ENCODE results near the gene LRRC25.
"Not testable (repeated sequence)": the region's sequence is repeated elsewhere in the genome, so short reads cannot be mapped to it uniquely, and the experiment has no call there.

The LRRC25 gene

DNA sequence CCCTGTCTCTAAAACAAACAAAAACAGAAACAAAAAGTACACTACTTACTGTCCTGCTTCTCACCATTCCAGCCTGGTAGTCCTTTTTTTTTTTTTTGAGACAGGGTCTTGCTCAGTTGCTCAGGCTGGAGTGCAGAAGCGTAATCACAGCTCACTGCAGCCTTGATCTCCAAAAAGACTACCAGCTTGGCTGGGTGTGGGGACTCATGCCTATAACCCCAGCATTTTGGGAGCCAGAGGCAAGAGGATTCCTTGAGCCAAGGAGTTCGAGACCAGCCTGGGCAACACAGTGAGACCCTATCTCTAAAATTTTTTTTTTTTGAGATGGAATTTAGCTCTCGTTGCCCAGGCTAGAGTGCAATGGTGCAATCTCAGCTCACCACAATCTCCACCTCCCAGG, 16.6 kb downstream of the LRRC25 start:
- no peak for DNase-seq (ENCODE audit: low read depth in 2 of 2)

DNA sequence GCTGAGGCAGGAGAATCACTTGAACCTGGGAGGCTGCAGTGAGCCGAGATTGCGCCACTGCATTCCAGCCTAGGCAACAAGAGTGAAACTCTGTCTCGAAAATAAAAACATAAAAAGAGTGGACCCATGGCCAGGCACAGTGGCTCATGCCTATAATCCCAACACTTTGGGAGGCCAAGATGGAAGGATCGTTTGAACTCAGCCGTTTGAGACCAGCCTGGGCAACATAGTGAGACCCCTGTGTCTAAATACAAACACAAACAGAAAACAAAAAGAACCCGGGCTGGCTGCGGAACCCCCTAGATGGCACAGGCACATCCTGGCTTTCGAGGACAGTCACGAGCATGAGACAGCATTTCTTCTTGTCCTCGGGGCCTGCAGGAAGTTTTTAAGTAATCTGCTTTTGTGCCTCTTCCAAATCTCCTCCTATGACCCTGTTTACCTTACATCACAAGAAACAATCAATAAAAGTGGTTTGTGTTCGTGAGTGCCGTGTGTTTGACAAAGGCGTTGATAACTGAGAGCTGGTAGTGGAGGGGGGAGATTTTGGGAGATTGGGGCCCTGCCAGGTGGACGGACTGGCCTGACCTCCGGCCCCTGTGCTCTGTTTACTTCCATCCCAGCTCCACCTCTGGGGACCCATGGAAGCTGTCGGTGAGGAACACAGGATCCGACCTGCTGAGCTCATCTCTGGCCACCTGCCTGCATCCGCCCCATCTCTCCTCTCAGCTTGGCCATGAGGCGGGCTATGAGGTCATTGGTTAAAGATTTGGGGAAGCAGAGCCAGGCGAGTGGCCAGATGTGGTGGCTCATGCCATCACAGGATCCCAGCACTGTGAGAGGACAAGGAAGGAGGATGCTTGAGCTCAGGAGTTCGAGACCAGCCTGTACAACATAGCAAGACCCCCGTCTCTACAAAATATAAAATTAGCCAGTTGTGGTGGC, 17.3 kb downstream of the LRRC25 start:
- DNase-seq (ENCODE audit: low read depth in 2 of 2), result no peak

DNA sequence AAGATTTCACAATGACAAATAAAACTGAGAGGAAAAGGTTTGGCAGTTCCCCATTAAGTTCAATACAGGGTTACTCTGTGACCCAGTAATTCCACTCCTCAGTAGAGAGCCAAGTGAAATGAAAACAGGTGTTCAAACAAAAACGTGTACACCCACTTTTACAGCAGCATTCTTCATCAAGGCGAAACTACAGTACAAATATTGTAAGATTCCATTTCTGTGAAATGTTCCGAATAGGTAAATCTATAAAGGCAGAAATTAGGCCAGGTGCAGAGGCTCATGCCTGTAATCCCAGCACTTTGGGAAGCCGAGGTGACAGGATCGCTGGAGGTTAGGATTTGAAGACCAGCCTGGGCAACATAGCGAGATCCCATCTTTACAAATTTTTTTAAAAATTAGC, 20.4 kb downstream of the LRRC25 start:
- no peak for DNase-seq (ENCODE audit: low read depth in 2 of 2)

DNA sequence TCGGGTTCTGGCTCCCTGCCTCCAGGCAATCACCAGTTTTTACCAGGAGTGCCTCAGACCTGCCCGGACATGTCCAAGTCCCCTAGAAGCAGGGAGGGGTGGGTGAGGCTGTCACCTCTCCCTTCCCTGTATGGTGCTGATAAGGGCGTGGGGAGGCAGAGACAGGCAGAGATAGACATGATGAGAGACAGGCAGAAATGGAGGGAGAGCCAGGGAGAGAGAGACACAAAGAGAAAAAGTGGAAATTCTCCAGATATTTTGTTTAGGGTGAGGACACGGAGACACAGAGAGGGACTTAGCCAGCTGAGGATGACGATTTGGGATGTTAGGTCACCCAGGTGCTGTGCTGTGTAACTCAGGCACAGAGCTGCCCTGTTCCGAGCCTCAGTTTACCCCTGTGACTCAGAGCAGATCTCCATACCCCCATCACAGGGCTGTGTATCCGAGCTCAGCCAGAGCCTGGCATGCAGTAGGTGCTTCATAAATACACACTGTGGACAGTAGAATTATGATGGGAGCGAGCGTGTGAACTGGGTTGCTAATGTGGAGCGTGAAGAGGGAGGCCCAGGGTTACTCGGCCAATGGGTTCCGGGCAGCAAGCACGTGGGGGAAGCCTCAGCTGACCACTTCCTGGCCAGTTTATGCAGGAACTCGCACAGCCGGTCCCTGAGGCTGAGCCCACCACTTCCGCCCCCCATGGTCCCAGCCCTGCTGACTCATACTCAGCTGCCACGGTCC, 23.4 kb downstream of the LRRC25 start:
- DNase-seq (ENCODE audit: low read depth in 2 of 2), result peak; percentile 46 to 70

DNA sequence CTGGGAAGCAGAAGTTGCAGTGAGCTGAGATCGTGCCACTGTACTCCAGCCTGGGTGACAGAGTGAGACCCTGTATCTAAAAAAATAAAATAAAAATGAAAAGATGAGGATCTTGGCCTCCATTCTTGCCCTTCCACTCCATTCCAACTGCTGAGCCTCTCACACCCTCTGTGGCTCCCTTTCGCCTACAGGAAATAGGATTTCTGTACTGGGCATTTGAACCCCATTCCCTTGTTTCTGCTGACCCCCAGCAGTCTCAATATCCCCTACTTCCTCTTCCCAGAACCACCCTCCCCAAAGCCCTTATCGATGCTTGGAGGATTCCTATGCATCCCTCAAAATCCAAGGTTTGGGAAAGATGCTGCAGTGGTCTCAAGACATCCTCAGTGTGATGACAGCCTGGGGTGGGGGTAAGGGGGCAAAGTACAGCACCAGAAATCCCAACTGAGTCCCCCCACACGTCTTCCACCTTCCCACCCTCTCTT, 24.0 kb downstream of the LRRC25 start:
- DNase-seq (ENCODE audit: low read depth in 2 of 2), result no peak

DNA sequence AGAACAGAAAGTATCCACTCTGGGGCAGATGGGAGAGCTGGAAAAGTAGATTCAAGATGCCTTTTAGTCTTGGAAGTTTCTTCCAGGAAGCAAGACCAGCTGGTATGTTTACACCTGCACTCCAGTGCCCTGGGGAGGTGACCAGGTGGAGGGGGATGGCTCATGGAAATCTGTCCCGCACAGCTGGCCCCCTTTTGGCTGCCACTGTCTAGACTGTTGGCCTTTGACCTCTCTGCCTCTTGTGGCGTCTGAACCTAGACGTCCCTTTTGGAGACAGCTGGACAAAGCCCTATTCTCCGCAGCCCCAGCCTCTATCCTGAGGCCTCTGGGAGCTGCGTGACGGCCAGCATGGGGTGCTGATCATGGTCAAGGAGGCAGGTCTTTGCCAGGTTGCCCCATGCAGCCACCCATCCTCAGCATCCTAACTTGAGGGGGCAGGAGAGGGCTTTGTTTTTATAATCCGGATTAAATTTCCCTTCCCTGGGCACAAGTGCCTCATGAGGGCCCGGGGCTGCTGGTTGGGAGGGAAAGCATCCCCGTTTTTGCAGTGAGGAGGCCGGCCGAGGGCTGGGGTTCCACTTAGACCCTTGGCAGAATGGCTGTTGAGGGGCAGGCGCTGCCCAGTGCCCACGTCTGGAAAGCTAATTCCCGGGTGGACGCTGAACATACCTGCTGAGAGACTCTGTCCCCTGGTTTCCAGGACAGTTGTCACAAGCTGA, 28.8 kb downstream of the LRRC25 start:
- DNase-seq (ENCODE audit: low read depth in 2 of 2), result no peak

DNA sequence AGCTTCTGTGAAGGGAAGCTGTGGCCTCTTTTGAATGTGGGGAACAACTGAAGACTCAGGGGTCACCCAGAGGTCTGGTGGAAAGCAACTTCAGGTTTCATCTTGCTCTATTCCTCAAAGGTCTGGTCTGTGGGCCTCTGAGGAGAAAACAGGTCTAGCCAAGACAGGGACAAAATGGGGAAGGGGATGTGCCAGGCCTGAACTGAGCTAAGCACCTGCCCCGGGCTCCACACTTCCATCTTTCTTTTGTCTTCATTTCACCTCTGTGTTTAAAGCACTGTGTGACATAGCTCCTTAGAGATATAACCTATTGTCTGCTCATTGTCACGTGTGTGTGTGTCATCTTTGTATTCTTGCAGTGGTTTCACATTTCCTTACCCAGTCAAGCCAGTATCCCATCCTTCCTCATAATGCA, 31.4 kb downstream of the LRRC25 start:
- no peak for DNase-seq (ENCODE audit: low read depth in 2 of 2)

DNA sequence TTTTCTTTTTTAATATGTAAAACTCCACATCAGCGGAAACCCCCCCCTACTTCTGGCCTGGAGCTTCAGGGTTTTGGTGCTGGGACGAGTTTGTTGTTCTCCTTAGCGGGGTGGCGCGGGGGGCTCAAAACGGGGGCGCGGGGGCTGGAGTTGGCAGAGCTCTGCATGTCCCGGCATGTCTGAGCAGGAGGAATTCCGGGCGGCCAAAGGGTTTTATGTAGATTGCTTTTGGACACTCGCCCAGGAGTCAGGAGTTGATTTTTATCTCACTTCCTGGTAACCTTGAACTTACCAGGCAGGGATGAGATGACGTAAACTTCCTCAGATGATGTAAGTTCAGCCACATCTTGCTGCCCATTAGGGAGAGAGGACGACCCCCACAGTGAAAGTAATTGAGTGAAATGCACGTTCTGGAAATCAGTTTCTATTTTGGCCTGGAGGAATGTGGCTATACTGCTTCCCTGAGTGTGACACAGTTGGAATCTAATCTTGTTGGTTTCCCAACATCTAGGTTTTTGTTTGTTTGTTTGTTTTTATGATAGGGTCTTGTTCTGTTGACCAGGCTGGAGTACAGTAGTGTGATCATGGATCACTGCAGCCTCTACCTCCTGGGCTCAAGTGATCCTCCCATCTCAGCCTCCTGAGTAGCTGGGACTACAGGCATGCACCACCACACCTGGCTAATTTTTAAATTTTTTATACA, 32.4 kb downstream of the LRRC25 start:
- no peak for DNase-seq (ENCODE audit: low read depth in 2 of 2)

DNA sequence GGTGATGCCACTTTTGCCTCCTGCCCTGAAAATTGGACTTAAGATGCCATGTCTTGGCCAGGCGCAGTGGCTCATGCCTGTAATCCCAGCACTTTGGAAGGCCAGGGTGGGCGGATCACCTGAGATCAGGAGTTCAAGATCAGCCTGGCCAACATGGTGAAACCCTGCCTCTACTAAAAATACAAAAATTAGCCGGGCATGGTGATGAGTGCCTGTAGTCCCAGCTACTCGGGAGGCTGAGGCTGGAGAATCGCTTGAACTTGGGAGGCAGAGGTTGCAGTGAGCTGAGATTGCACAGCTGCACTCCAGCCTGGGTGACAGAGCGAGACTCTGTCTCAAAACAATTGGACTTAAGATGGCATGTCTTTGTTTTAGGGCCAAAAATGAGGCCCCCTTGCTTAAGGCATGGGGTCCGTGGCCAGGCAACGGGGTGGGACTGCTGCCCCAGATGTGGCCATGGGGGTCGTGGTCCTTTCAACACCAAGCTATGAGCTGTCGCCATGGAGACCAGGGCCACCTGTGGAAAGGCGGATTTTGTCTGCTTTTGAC, 33.1 kb downstream of the LRRC25 start:
- not testable (repeated sequence) for DNase-seq (ENCODE audit: low read depth in 2 of 2)

DNA sequence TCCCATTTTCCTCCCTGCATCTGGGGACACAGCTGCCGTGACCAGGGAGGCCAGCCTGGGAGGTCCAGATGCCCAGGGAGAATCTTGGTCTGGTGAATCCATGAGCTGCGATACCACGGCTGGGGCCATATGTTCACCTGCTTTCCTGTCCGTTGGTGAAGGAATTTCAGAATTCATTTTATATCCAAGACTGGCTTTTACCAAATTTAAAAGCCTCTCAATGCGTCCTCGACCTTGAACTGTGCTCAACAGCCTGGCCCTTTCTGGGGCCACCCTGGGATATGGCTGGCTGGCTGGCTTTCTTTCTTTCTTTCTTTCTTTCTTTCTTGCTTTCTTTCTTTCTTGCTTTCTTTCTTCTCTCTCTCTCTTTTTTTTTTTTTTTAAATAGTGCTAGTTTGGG, 33.6 kb downstream of the LRRC25 start:
- no peak for DNase-seq (ENCODE audit: low read depth in 2 of 2)

DNA sequence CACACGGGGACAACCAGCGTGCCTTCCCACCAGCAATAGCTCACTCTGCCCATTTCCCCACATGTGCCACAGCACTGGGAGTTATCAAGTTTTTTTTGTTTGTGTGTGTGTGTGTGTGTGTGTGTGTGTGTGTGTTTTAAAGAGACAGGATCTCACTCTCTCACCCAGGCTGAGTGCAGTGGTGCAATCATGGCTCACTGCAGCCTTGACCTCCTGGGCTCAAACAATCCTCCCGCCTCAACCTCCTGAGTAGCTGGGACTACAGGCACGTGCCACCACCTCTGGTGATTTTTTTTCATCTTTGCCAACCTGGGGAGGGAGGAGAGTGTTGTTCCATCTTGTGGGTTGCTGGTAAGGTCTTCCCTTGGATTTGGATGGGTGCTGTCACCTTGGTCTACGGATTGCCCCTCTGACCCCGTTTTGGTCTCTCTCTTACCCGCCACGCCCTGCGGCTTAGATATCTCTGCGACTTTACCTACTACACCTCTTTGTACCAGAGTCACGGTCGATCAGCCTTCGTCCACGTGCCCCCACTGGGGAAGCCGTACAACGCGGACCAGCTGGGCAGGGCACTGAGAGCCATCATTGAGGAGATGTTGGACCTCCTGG, 34.4 kb downstream of the LRRC25 start:
- DNase-seq (ENCODE audit: low read depth in 2 of 2), result no peak

DNA sequence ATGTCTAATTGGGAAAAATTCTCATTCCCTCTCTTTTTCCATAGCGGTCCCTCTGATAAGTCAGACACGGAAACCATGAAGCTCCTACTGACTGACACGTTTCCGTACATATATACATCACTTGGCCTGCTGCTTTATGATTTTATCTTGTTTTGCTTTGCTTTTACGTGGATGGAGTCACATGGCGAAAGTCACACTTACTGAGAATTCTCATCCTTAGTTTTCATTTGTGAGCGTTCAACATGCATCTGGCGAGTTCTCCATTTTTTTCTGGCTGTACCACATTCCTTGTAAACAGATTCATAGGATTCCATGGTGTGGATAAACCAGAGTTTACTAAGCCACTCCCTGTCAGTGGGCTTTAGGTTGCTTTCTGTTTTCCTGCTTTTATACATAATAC, 35.8 kb downstream of the LRRC25 start:
- no peak for DNase-seq (ENCODE audit: low read depth in 2 of 2)

DNA sequence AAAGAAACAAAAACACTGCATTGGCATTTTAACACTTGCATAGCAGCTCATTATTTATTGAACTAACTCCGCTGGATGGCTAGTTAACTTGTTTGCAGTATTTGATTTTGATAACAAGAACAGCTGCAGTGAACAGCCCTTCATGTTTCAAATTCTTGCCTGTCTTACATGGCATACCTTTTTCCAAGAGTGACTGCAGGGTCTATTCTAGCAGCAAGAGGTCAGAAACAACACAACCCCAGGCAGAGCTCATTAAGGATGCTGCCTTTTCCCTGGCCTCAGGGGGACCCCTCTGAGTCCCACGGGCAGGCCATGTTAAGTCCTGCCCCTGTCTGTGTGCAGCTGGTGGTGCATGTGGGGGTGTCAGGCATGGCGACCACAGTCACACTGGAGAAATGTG, 40.4 kb downstream of the LRRC25 start:
- no peak for DNase-seq (ENCODE audit: low read depth in 2 of 2)

DNA sequence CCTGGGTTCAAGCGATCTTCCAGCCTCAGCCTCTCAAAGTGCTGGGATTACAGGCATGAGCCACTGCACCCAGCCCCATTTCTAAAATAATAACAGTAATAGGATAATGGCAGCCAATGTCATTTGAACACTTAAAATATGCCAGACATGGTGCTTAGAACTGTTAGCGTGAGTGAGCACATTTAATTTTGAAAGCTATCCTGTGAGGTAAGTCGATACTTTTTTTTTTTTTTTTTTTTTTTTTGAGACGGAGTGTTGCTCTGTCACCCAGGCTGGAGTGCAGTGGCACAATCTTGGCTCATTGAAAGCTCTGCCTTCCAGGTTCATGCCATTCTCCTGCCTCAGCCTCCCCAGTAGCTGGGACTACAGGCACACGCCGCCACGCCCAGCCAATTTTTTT, 42.7 kb downstream of the LRRC25 start:
- not testable (repeated sequence) for DNase-seq (ENCODE audit: low read depth in 2 of 2)

DNA sequence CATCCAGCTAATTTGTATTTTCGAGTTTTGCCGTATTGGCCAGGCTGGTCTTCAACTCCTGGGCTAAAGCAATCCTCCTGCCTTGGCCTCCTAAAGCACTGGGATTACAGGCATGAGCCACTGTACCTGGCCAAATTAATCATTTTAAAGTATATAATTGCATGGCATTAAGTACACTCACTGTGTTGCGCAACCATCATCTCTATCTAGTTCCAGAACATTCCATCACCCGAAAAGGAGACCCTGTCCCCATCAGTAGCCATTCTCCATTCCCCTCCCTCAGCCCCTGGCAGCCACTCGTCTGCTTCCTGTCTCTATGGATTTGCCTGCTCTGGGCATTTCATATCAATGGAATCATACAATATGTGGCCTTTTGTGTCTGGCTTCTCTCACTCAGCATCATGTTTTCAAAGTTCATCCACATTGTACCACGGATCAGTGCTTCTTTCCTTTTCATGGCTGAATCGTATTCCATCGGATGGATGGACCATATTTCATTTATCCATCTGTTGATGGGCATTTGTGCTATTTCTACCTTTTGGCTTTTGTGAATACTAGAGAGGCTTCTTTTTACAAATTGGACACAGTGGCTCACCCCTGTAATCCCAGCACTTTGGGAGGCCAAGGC, 43.9 kb downstream of the LRRC25 start:
- DNase-seq (ENCODE audit: low read depth in 2 of 2), result no peak

DNA sequence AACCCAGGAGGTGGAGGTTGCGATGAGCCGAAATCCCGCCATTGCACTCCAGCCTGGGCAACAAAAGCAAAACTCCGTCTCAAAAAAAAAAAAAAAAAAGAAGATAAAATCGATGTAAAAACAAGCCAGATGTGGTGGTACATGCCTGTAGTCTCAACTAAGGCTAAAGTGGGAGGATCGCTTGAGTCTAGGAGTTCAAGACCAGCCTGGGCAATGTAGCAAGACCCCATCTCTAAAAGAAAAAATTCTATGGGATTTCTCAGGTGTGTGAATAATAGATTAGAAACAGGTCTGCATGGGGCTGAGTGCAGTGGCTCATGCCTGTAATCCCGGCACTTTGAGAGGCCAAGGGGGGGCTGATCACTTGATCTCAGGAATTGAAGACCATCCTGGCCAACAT, 45.9 kb downstream of the LRRC25 start:
- DNase-seq (ENCODE audit: low read depth in 2 of 2), result no peak

DNA sequence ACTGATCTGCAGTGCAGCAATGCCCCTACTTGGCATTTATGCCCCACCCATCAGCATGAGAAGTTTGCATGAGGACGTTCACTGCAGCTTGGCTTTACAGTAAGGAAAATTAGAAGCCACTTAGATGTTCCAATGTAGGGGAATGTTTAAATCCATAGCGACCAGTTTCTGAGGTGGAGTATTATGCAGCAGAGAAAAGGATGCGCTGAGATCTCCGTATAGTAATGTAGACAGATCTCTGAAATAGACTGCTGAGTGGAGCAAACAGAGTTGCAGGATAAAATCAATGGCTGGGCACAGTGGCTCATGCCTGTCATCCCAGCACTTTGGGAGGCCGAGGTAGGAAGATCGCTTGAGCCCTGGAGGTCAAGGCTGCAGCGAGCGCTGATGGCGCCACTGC, 46.9 kb downstream of the LRRC25 start:
- no peak for DNase-seq (ENCODE audit: low read depth in 2 of 2)

DNA sequence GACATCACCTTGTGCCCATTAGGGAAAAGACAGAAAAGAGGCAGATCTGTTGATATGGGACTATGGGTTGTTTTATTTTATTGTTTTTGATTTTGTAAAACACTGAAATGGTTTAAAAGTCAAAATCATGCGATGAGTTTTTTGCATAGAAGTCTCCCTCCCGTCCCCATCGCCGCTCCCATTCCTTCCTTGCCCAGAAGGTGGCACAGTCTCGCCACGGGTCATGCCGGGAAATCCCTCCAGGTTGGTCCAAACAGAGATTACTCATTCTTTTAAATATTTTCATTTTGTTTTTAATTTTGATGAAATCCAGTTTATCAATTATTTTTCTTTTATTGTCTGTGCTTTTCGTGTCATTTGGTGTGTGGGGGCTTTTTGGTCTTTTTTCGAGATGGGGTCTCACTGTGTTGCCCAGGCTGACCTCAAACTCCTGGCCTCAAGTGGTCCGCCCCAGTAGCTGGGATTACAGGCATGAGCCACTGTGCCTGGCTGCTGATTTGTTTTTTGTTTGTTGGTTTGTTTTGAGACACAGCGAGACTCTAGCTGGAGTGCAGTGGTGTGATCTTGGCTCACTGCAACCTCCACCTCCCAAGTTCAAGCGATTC, 47.8 kb downstream of the LRRC25 start:
- no peak for DNase-seq (ENCODE audit: low read depth in 2 of 2)

DNA sequence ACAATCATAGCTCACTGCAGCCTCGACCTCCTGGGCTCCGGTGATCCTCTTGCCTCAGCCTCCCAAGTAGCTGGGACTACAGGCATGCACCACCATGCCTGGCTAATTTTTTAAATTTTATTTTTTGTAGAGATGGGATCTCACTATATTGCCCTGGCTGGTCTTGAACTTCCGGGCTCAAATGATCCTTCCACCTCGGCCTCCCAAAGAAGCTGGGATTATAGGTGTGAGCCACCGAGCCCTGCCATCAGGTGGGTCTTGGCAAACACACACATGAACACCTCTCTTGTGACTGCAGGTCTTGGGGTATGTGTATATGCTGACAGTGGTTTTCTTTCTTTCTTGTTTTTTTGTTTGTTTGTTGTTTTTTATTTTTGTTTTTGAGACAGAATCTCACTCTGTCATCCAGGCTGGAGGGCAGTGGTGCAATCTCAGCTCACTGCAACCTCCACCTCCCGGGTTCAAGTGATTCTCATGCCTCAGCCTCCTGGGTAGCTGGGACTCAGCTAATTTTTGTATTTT, 48.5 kb downstream of the LRRC25 start:
- DNase-seq (ENCODE audit: low read depth in 2 of 2), result not testable (repeated sequence)

DNA sequence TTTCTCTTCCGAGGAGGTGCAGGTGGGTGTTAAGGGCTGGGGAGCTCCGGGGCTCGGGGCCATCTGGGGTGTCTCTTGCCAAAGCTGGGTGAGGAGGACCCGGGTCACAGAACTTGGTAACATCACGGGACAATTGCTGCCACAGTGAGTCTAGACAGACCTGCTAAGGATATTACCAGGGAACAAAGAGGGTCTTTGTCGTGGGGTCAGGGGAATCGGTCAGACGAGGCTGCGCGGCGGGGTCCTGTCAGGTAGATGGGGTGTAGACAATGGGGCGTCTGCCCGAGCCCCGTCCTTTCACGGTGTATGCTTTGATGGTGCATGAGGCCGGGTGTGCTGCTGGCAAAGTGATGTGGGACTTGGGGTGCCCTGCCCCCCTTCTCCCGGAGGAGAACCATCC, 49.3 kb downstream of the LRRC25 start:
- no peak for DNase-seq (ENCODE audit: low read depth in 2 of 2)

Measured in stimulated activated CD8-positive, alpha-beta memory T cell treated with anti-CD3 and anti-CD28 coated beads, Interleukin-7, amount 100 ng/mL, for 4 hours (primary cell).